GM18873 (cell line): ENCODE results near the gene CRTC3.
"Not testable (repeated sequence)": the region's sequence is repeated elsewhere in the genome, so short reads cannot be mapped to it uniquely, and the experiment has no call there.

Experiments
- ATAC-seq: cut with Tn5 transposase; IDR thresholded peaks from one replicate; pipeline ENCODE4 v1.9.1; 2021; ENCODE audit warnings: mild to moderate bottlenecking, moderate library complexity, moderate number of reproducible peaks; ENCODE audit not compliant: unreplicated experiment, low FRiP score

CRTC3 gene

DNA sequence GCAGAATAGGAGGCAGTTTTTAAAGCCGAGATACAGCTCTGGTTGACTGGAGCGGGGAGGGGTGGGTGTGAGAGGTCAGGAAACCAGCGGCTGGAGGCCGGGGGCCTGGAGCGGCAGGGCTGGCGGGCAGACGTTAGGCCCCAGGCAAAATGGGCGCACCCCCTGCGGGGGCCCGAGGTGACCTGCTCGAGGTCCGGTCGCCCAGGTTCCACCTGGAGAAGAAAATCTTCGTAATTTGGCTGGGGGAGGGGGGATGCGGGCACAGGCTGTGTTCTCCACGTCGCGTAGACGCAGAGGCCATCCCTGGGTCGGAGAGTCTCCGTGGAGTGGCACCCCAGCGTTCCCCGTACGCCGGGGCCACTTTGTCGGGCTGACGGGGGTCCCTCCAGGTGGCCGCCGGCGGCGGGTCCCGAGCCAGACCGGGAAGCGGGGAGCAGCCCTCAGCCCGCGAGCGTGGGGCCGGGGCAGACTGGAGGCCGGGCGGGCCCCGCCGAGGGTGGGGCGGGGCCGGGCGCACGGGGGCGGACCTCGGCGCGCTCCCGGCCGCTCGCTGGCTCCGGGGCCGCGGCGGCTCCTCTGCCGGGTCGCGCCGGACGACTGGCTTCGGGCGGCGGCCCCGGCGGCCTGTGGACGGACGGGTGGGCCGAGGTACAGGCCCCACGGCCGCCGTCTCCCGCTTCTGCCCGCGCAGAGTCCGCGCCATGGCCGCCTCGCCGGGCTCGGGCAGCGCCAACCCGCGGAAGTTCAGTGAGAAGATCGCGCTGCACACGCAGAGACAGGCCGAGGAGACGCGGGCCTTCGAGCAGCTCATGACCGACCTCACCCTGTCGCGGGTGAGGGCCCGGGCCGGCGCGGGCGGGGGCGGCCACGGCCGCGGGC is at the start of gene CRTC3:
TSS of gene CRTC3 (plus strand) at position 553 of the 879 bp plus-strand sequence. CDS start at position 702, 149 bp downstream.
- ATAC-seq, result no peak

- ATAC-seq, result no peak
These were observed 48.7 kb upstream of the CRTC3 start for GRCh38 chr15:90481023-90481422.

- ATAC-seq, result no peak
These were observed 47.4 kb upstream of the CRTC3 start for GRCh38 chr15:90482124-90483011.

GRCh38 chr15:90483012-90483307 is 46.8 kb upstream of the CRTC3 start:
- no peak for ATAC-seq

DNA sequence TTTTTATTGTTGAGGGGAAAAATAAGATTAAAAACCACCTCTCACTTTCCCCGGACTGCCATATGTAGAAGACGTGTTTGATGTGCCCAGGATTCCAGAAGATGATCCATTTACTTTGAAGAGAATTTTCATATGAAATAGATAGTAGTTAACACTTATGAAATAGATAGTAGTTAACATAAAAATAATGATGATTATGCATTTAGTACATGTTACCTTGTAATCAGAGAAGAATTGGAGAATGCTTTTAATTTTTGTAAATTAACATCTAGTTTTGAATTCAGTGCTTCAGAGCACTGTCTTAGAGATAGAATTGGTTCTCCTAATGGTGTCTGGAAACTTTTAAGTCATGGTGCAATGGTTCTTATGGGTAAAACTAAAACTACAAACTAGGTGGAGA is 46.1 kb upstream of the CRTC3 start:
- ATAC-seq, result no peak

DNA sequence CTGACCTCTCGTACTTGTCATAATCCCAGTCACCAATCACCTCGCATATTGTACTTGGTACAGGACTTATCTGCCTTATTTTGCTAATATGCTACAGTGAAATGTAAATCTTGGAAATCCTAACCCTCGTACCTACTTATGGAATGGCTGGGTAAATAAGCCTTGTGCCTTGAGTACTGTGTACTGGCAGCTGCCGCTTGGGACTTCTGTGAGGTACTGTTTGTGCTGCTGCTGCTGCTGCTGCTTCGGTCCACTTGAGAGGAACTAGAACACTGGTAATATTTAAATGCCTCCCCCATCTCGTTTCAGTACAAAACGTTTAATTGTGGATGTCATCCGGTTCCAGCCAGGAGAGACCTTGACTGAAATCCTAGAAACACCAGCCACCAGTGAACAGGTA is 42.5 kb upstream of the CRTC3 start:
- no peak for ATAC-seq

GRCh38 chr15:90489514-90489913 is 40.2 kb upstream of the CRTC3 start:
- ATAC-seq, result no peak

- ATAC-seq, result no peak
These were observed 39.8 kb upstream of the CRTC3 start for GRCh38 chr15:90489944-90490343.

- ATAC-seq, result no peak
These were observed 36.1 kb upstream of the CRTC3 start for GRCh38 chr15:90493647-90494046.

DNA sequence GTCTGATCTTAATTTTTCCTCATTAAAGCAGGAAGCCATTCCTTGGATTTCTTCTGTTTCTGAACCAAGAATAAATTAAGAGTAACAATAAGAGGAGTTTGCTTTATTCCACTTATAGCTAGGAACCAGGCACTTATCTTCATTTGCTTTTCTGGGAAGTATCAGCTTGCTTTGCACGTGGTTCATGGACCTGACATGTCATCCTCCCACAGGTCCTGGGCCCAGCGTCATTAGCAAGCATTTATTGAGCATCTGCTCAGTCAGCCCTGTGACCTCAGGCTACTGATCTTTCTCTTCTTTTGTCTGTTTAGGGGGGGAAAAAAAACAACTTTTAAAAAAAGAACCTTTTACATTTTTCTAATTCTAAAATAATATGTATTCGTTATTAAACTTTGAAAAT is 34.7 kb upstream of the CRTC3 start:
- ATAC-seq, result no peak

GRCh38 chr15:90496791-90497190 is 32.9 kb upstream of the CRTC3 start:
- no peak for ATAC-seq

- no peak for ATAC-seq
These were observed 32.3 kb upstream of the CRTC3 start for GRCh38 chr15:90497376-90497775.

- no peak for ATAC-seq
These were observed 31.8 kb upstream of the CRTC3 start for GRCh38 chr15:90497912-90498311.

GRCh38 chr15:90500171-90500570 is 29.6 kb upstream of the CRTC3 start:
- no peak for ATAC-seq

DNA sequence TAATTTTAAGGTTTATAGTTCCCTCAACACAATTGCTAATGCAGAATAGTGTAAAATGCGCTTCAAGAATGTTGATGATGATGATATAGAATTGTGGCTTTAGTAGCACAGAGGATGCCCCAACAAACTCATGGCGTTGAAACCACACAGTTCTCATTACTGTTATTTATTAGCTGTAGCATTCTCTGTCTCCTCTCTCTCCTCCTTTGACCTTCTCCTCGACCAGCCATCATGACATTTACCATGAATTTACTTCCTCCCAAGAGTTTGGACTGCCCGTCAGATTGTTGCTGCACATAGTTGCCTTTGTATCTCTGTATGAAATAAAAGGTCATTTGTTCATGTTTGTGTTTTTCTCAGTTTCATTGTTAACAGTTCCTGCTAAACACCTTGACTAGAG is 27.8 kb upstream of the CRTC3 start:
- ATAC-seq, result no peak

GRCh38 chr15:90510781-90511180 is 18.9 kb upstream of the CRTC3 start:
- ATAC-seq, result not testable (repeated sequence)

GRCh38 chr15:90511211-90511618 is 18.5 kb upstream of the CRTC3 start:
- not testable (repeated sequence) for ATAC-seq

DNA sequence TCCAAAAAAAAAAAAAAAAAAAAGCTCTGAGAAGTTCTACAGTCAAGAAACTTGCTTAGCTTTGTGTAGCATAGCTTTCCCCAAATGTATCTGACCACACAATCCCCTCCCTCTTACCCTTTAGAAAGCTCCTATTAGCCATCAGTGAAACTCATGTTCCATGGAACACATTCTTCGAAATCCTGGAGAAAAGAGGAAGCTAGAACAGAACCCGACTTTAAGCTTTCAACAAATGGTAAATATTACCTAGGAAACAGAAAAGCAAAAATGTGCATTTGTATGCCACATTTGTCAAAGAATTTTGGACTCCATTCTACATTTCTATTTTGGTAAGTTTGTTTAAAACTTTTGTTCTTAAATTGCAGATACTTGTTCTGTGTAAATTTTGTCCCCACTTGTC is 17.4 kb upstream of the CRTC3 start:
- no peak for ATAC-seq

GRCh38 chr15:90512981-90513380 is 16.7 kb upstream of the CRTC3 start:
- ATAC-seq, result no peak

GRCh38 chr15:90513448-90513847 is 16.3 kb upstream of the CRTC3 start:
- no peak for ATAC-seq

GRCh38 chr15:90513893-90514292 is 15.8 kb upstream of the CRTC3 start:
- ATAC-seq, result not testable (repeated sequence)

GRCh38 chr15:90519688-90520087 is 10.0 kb upstream of the CRTC3 start:
- ATAC-seq, result no peak
